IMR-90 (cell line): ENCODE measurements around the gene VPS50.

Experiments
- CTCF ChIP-seq: conservative IDR thresholded peaks from 2 replicates; pipeline ENCODE4 v1.5.1; 2012; ENCODE audit warnings: mild to moderate bottlenecking, low read depth, low read length, improper control_type of control experiment
- POLR2A ChIP-seq: IDR thresholded peaks from 2 replicates; pipeline ENCODE4 v1.6.1; 2012; ENCODE audit warnings: mild to moderate bottlenecking, low read depth, low read length

GRCh38 chr7:93293229-93293628 lies 61.1 kb downstream of the VPS50 start:
- TF ChIP-seq CTCF, result no peak
- TF ChIP-seq POLR2A, result no peak
